A204.1 (cell line): ENCODE data around the gene IL12RB2.
"Not testable (repeated sequence)": the region's sequence is repeated elsewhere in the genome, so short reads cannot be mapped to it uniquely, and the experiment has no call there.

Experiments
- FAIRE-seq: peaks from 2 replicates; lab custom pipeline; 2012; peaks lifted over from hg19 to GRCh38; lab: Jason Lieb, UNC

IL12RB2 gene

GRCh38 chr1:67431869-67432578, 124.4 kb downstream of the IL12RB2 start:
- no peak for FAIRE-seq

- FAIRE-seq, result no peak
Measured at GRCh38 chr1:67432745-67433144, 125.1 kb downstream of the IL12RB2 start.

DNA sequence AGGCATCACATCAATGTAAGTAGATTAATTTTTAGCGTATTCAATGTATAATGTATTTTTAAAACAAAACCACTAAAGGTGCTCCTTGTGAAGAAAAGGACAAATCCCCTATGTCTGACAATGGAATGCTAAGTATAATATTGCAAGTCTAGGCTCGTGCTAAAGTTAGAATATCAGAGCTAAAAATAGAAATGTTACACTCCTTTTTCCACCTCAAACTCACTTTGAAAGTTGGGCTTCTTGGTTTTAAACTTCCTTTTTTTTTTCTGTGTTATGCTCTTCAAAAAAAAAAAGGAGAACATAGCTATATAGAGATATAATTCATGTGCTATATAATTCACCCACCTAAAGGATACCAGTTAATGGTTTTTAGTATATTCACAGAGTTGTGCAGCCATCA, 126.2 kb downstream of the IL12RB2 start:
- no peak for FAIRE-seq

- no peak for FAIRE-seq
Measured at GRCh38 chr1:67434491-67434890, 126.8 kb downstream of the IL12RB2 start.

DNA sequence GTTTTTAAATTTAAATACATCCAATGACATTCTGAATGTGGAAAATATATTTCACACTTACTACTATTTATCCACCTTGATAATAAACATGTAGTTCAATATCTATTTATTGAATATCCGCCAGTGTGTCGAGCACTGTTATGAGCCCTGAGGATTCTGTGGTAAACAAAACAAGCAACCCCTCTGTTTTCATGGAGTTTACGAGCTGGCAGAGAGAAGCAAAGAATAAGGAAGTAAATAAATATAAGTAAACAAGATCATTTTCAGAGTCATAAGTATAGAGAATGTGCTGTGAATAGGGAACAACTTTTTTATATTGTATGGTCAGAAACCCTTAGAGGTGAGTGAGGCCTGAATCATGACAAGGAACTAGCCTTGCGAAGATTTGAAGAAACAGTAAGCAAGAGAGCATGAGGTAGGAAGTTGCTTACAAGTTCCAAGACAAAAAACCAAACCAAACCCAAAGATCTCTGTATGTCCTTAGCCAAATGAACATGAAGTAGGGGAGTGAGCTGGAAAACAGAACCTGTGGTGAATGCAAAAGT, 128.9 kb downstream of the IL12RB2 start:
- FAIRE-seq, result no peak

- FAIRE-seq, result no peak
Measured at GRCh38 chr1:67437961-67438360, 130.3 kb downstream of the IL12RB2 start.

- FAIRE-seq, result no peak
Measured at GRCh38 chr1:67439277-67440029, 131.8 kb downstream of the IL12RB2 start.

GRCh38 chr1:67440339-67440738, 132.7 kb downstream of the IL12RB2 start:
- FAIRE-seq, result no peak

DNA sequence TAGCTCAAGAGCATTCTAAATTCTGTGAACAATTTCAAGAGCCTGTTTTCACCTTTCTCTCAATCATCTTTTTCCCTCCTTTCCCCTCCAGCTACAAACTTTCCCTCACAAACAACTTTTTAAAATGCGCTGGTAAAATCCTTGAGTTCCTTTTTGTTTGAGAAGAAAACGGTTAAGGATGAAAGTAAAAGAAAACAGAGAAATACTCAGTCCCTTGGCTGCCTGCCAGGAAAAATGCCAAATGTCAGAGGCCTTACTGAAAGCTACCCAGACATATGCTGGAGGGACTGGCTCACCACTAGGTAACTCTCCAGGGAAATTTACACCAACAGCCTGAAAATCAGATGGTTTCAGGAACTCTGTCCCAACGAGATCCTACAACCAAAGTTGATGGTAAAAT, 133.5 kb downstream of the IL12RB2 start:
- no peak for FAIRE-seq

GRCh38 chr1:67441739-67442281, 134.1 kb downstream of the IL12RB2 start:
- FAIRE-seq, result no peak

DNA sequence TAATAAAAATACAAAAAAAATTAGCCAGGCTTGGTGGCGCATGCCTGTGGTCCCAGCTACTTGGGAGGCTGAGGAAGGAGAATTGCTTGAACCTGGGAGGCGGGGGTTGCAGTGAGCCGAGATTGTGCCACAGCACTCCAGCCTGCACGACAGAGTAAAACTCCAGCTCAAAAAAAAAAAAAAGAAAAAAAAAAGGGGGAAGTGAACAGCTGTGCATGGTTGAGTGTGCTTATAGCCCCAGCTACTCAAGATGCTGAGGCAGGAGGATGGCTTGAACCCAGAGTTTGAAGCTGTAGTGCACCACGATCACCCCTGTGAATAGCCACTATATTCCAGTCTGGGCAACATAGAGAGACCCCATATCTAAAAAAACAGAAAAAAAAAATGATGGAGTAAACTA, 138.3 kb downstream of the IL12RB2 start:
- FAIRE-seq, result not testable (repeated sequence)
